H7 (cell line): ENCODE results near the gene NACC1. TPM values are rescaled to one million over a fixed set of nuclear protein-coding genes. Genes with fewer than 3 reads are reported as not detected.
A peak's percentile ranks its signal among the peaks of the same experiment; 100 is the strongest.
"Not testable (repeated sequence)": the region's sequence is repeated elsewhere in the genome, so short reads cannot be mapped to it uniquely, and the experiment has no call there.

ENCODE experiments used
- DNase-seq: peaks from one replicate; pipeline ENCODE4 v3.0.0; 2012
- H3K27me3 ChIP-seq: 2 replicates; pipeline ENCODE4 v1.6.0; 2011; ENCODE audit warnings: mild to moderate bottlenecking, low read length; ENCODE audit not compliant: control insufficient read depth, insufficient read depth
- H3K36me3 ChIP-seq: replicated peaks from 2 replicates; pipeline ENCODE4 v1.5.1; 2011; ENCODE audit warnings: low read length; ENCODE audit not compliant: control insufficient read depth, insufficient read depth
- H3K4me3 ChIP-seq: 2 replicates; pipeline ENCODE4 v1.5.1; 2011; ENCODE audit warnings: low read depth, mild to moderate bottlenecking, control low read depth, low read length, moderate library complexity; ENCODE audit not compliant: insufficient read depth
- total RNA-seq: library from RNA; depleted of rRNA; stranded (reverse); fragments of >200 nt; shearing (Covaris generic); gene quantifications from 2 replicates; pipeline ENCODE4 v1.2.3, GENCODE V29; 2014

NACC1 gene
- total RNA-seq, 1 experiment from 2014 or later: 254 TPM

- Histone ChIP-seq H3K27me3 (no peaks in the 10 kb centered on the region), H3K36me3 (peaks cover 23% of the 10 kb centered on the region), H3K4me3 (no peak overlapping the region)
- DNase-seq: no peak
Observed at GRCh38 chr19:13133241-13133870, 15.3 kb downstream of the NACC1 start.

- no peak for DNase-seq
- no peaks in the 10 kb centered on the region for H3K27me3 ChIP-seq
- H3K4me3 ChIP-seq: no peak overlapping the region
- peaks cover 24% of the 10 kb centered on the region for H3K36me3 ChIP-seq
Observed at GRCh38 chr19:13134626-13135025, 16.6 kb downstream of the NACC1 start.

GRCh38 chr19:13135068-13136062 lies 17.3 kb downstream of the NACC1 start:
- DNase-seq: no peak
- H3K36me3 ChIP-seq: peaks cover 24% of the 10 kb centered on the region
- no peak overlapping the region for H3K4me3 ChIP-seq
- H3K27me3 ChIP-seq: no peaks in the 10 kb centered on the region

GRCh38 chr19:13137290-13137794 lies 19.3 kb downstream of the NACC1 start:
- H3K36me3 ChIP-seq: peaks cover 24% of the 10 kb centered on the region
- no peak for DNase-seq
- H3K27me3 ChIP-seq: no peaks in the 10 kb centered on the region
- no peak overlapping the region for H3K4me3 ChIP-seq

GRCh38 chr19:13138171-13138915 lies 20.3 kb downstream of the NACC1 start:
- no peaks in the 10 kb centered on the region for H3K27me3 ChIP-seq
- no peak overlapping the region for H3K4me3 ChIP-seq
- peak; percentile 62 for DNase-seq
- H3K36me3 ChIP-seq: peaks cover 24% of the 10 kb centered on the region

- H3K36me3 ChIP-seq: peaks cover 24% of the 10 kb centered on the region
- H3K4me3 ChIP-seq: no peak overlapping the region
- H3K27me3 ChIP-seq: no peaks in the 10 kb centered on the region
- DNase-seq: no peak
Observed at GRCh38 chr19:13138916-13139198, 20.8 kb downstream of the NACC1 start.

GRCh38 chr19:13139633-13140311 lies 21.7 kb downstream of the NACC1 start:
- Histone ChIP-seq H3K36me3 (peaks cover 23% of the 10 kb centered on the region), H3K27me3 (no peaks in the 10 kb centered on the region), H3K4me3 (no peak overlapping the region)
- no peak for DNase-seq

GRCh38 chr19:13146763-13147563 lies 28.9 kb downstream of the NACC1 start:
- no peaks in the 10 kb centered on the region for H3K27me3 ChIP-seq
- no peak for DNase-seq
- peaks cover 2% of the 10 kb centered on the region for H3K36me3 ChIP-seq

GRCh38 chr19:13149173-13149627 lies 31.1 kb downstream of the NACC1 start:
- not testable (repeated sequence) for H3K36me3 ChIP-seq, H3K27me3 ChIP-seq
- DNase-seq: peak; percentile 64
- H3K4me3 ChIP-seq: peak overlapping the region; percentile 94

More at GRCh38 chr19:13146763-13147563, 28.9 kb downstream of the NACC1 start:
- no peak overlapping the region for H3K4me3 ChIP-seq

- Histone ChIP-seq H3K27me3 (no peaks in the 10 kb centered on the region), H3K36me3 (peaks cover 3% of the 10 kb centered on the region), H3K4me3 (peak overlapping the region; percentile 94)
- DNase-seq: no peak
Observed at GRCh38 chr19:13149628-13150186, 31.6 kb downstream of the NACC1 start.

- Histone ChIP-seq H3K36me3 (peaks cover 3% of the 10 kb centered on the region), H3K27me3 (no peaks in the 10 kb centered on the region)
- DNase-seq: peak; percentile 96
Observed at GRCh38 chr19:13150187-13150930, 32.3 kb downstream of the NACC1 start, which contains the start of the genes IER2 and STX10. IER2 (plus strand) TSS chr19:13150411; CDS start chr19:13153187, 2,776 bp downstream. STX10 (minus strand) TSS chr19:13150375; CDS start chr19:13150173, 202 bp downstream.

GRCh38 chr19:13150931-13151604 lies 33.0 kb downstream of the NACC1 start:
- peak; percentile 78 for DNase-seq
- peak overlapping the region; percentile 94 for H3K4me3 ChIP-seq
- peaks cover 3% of the 10 kb centered on the region for H3K36me3 ChIP-seq
- H3K27me3 ChIP-seq: no peaks in the 10 kb centered on the region

More at GRCh38 chr19:13150187-13150930, 32.3 kb downstream of the NACC1 start, which contains the start of the genes IER2 and STX10:
- peak within 1 kb of the TSS; percentile 94 for H3K4me3 ChIP-seq
